Neural progenitor cell (in vitro differentiated cells): Measurements from ENCODE around the gene RTKN. TPM values are rescaled to one million over a fixed set of nuclear protein-coding genes. Genes with fewer than 3 reads are reported as not detected.

Source experiments
- DNase-seq: peaks from one replicate; pipeline ENCODE4 v3.0.0-alpha.2; 2016; ENCODE audit warnings: low spot score
- H2AFZ ChIP-seq: fragments of 200-600 bp; sonication (generic); replicated peaks from 2 replicates; pipeline ENCODE4 v1.6.1; 2016; ENCODE audit warnings: antibody characterized with exemption
- H3F3A ChIP-seq: fragments of 200-600 bp; sonication (generic); 2 replicates; pipeline ENCODE4 v1.6.1; 2016; ENCODE audit warnings: antibody characterized with exemption, low read depth
- H3K27ac ChIP-seq: fragments of 200-600 bp; sonication (generic); 2 replicates; pipeline ENCODE4 v1.5.1; 2016; ENCODE audit warnings: mild to moderate bottlenecking
- H3K27me3 ChIP-seq: fragments of 200-600 bp; sonication (generic); 2 replicates; pipeline ENCODE4 v1.6.1; 2016; ENCODE audit warnings: mild to moderate bottlenecking, moderate library complexity
- H3K36me3 ChIP-seq: fragments of 200-600 bp; sonication (generic); 2 replicates; pipeline ENCODE4 v1.5.1; 2016
- H3K4me1 ChIP-seq: fragments of 200-600 bp; sonication (generic); 2 replicates; pipeline ENCODE4 v1.6.1; 2016; ENCODE audit warnings: mixed run types
- H3K4me2 ChIP-seq: fragments of 200-600 bp; sonication (generic); 2 replicates; pipeline ENCODE4 v1.6.1; 2016
- H3K4me3 ChIP-seq: fragments of 200-600 bp; sonication (generic); 2 replicates; pipeline ENCODE4 v1.5.1; 2016
- H3K79me2 ChIP-seq: fragments of 200-600 bp; sonication (generic); 2 replicates; pipeline ENCODE4 v1.6.1; 2016; ENCODE audit warnings: low read depth
- H3K9ac ChIP-seq: fragments of 200-600 bp; sonication (generic); 2 replicates; pipeline ENCODE4 v1.6.1; 2016
- H3K9me3 ChIP-seq: fragments of 200-600 bp; sonication (generic); 2 replicates; pipeline ENCODE4 v1.5.1; 2016; ENCODE audit warnings: low read depth
- H4K20me1 ChIP-seq: fragments of 200-600 bp; sonication (generic); 2 replicates; pipeline ENCODE4 v1.6.1; 2016; ENCODE audit warnings: low read depth
- H3K27ac Mint-ChIP-seq: 3 replicates; pipeline ENCODE4 v1.8.0; 2021; ENCODE audit warnings: mixed read lengths
- H3K27me3 Mint-ChIP-seq: 2 replicates; pipeline ENCODE4 v1.8.0; 2022; ENCODE audit warnings: low read depth, mild to moderate bottlenecking, inconsistent platforms, moderate library complexity, mixed read lengths; ENCODE audit not compliant: insufficient read depth
- H3K36me3 Mint-ChIP-seq: 3 replicates; pipeline ENCODE4 v1.8.0; 2021; ENCODE audit warnings: mixed read lengths
- H3K4me1 Mint-ChIP-seq: 3 replicates; pipeline ENCODE4 v1.8.0; 2021; ENCODE audit warnings: mixed read lengths
- H3K4me3 Mint-ChIP-seq: 3 replicates; pipeline ENCODE4 v1.8.0; 2021; ENCODE audit warnings: mild to moderate bottlenecking, moderate library complexity, mixed read lengths
- H3K9me3 Mint-ChIP-seq: 3 replicates; pipeline ENCODE4 v1.8.0; 2020; ENCODE audit warnings: mixed read lengths
- CTCF ChIP-seq: fragments of 200-600 bp; sonication (generic); IDR thresholded peaks from 2 replicates; pipeline ENCODE4 v1.5.1; 2017; ENCODE audit warnings: antibody characterized with exemption, mild to moderate bottlenecking
- EZH2 ChIP-seq: fragments of 200-600 bp; sonication (generic); IDR thresholded peaks from 2 replicates; pipeline ENCODE4 v1.6.1; 2017; ENCODE audit warnings: antibody characterized with exemption, mild to moderate bottlenecking, moderate library complexity
- EZH2phosphoT487 ChIP-seq: fragments of 200-600 bp; sonication (generic); IDR thresholded peaks from 2 replicates; pipeline ENCODE4 v1.6.1; 2017; ENCODE audit warnings: antibody characterized with exemption
- total RNA-seq: library from RNA; depleted of rRNA; stranded (reverse); fragments of >200 nt; gene quantifications from 2 replicates; pipeline ENCODE4 v1.2.3, GENCODE V29; 2015; ENCODE audit warnings: low replicate concordance

RTKN gene
- total RNA-seq, 1 donor from 2014 or later, result 11.4 TPM

DNA sequence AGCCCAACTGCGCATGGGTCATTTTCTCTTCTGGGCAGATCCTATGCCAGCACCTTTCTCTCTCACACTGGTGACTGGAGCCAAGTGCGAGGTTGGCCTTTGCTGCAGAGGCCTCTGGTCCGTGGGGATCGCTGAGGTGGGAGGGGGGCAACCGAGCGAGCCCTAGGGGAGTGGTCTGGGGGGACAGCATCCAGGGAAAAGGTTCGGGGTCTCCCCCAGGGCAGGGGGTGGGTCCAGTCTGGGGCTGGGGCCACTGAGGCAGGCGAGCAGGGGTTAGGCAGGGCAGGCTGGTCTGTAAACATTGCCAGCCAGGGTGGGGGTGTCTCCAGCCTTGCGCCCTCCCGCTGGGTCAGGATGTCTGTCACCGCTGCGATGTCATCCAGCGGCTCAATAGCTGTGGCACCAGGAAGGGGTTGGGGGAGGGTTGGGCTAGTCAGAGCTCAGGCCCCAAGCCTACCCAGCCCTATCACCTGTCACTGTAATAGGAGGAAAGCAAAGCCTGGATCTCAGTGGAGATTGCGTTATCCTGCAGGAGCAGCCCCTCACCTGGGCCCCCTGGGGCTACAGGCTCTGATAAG lies 15.5 kb downstream of the RTKN start:
- Mint-ChIP-seq H3K27ac (peak overlapping the region; percentile 60), H3K9me3 (no peaks in the 10 kb centered on the region), H3K36me3 (peaks cover 39% of the 10 kb centered on the region), H3K27me3 (peaks cover 12% of the 10 kb centered on the region), H3K4me3 (no peak overlapping the region), H3K4me1 (peaks cover 24% of the 10 kb centered on the region)
- DNase-seq, result no peak
- peaks cover 24% of the 10 kb centered on the region for H4K20me1 ChIP-seq
- H3K9ac ChIP-seq, result no peak overlapping the region
- no peak overlapping the region for H3K27ac ChIP-seq
- no peak overlapping the region for H2AFZ ChIP-seq
- no peaks in the 10 kb centered on the region for H3K9me3 ChIP-seq
- H3F3A ChIP-seq, result peaks cover 27% of the 10 kb centered on the region
- no peak overlapping the region for H3K4me3 ChIP-seq
- no peaks in the 10 kb centered on the region for H3K4me1 ChIP-seq
- peaks cover 16% of the 10 kb centered on the region for H3K79me2 ChIP-seq
- H3K27me3 ChIP-seq, result no peaks in the 10 kb centered on the region
- H3K36me3 ChIP-seq, result no peaks in the 10 kb centered on the region
- no peak overlapping the region for H3K4me2 ChIP-seq
- no peak for TF ChIP-seq EZH2phosphoT487

- no peaks in the 10 kb centered on the region for H3K9me3 Mint-ChIP-seq
- no peak overlapping the region for H3K4me2 ChIP-seq
- H3K4me1 Mint-ChIP-seq, result peaks cover 27% of the 10 kb centered on the region
- H2AFZ ChIP-seq, result no peak overlapping the region
- DNase-seq, result no peak
- H3K9me3 ChIP-seq, result no peaks in the 10 kb centered on the region
- peak overlapping the region; percentile 60 for H3K27ac Mint-ChIP-seq
- H4K20me1 ChIP-seq, result peaks cover 24% of the 10 kb centered on the region
- peaks cover 16% of the 10 kb centered on the region for H3K79me2 ChIP-seq
- H3K27me3 ChIP-seq, result peaks cover under 1% of the 10 kb centered on the region
- H3K36me3 ChIP-seq, result no peaks in the 10 kb centered on the region
- H3K27me3 Mint-ChIP-seq, result peaks cover 12% of the 10 kb centered on the region
- peaks cover 39% of the 10 kb centered on the region for H3K36me3 Mint-ChIP-seq
- no peak overlapping the region for H3K27ac ChIP-seq
- peak overlapping the region; percentile 53 for H3K4me3 Mint-ChIP-seq
- TF ChIP-seq CTCF (no peak), EZH2phosphoT487 (no peak), EZH2 (no peak)
- peaks cover 33% of the 10 kb centered on the region for H3F3A ChIP-seq
- H3K4me3 ChIP-seq, result no peak overlapping the region
- H3K9ac ChIP-seq, result no peak overlapping the region
- no peaks in the 10 kb centered on the region for H3K4me1 ChIP-seq
Observed at GRCh38 chr2:74425523-74425922, 16.2 kb downstream of the RTKN start.

GRCh38 chr2:74424995-74425406 lies 16.7 kb downstream of the RTKN start:
- H3K27ac Mint-ChIP-seq, result no peak overlapping the region
- peaks cover 28% of the 10 kb centered on the region for H3K4me1 Mint-ChIP-seq
- no peak overlapping the region for H3K9ac ChIP-seq
- H3F3A ChIP-seq, result peaks cover 37% of the 10 kb centered on the region
- no peak overlapping the region for H3K27ac ChIP-seq
- no peaks in the 10 kb centered on the region for H3K4me1 ChIP-seq
- H2AFZ ChIP-seq, result no peak overlapping the region
- H3K36me3 ChIP-seq, result no peaks in the 10 kb centered on the region
- H3K4me3 ChIP-seq, result no peak overlapping the region
- peaks cover 12% of the 10 kb centered on the region for H3K27me3 Mint-ChIP-seq
- no peak overlapping the region for H3K4me2 ChIP-seq
- TF ChIP-seq CTCF (no peak), EZH2phosphoT487 (no peak), EZH2 (no peak)
- H3K27me3 ChIP-seq, result peaks cover 6% of the 10 kb centered on the region
- H4K20me1 ChIP-seq, result peaks cover 24% of the 10 kb centered on the region
- no peak for DNase-seq
- H3K79me2 ChIP-seq, result peaks cover 16% of the 10 kb centered on the region
- H3K36me3 Mint-ChIP-seq, result peaks cover 35% of the 10 kb centered on the region
- H3K9me3 ChIP-seq, result no peaks in the 10 kb centered on the region
- H3K9me3 Mint-ChIP-seq, result no peaks in the 10 kb centered on the region
- H3K4me3 Mint-ChIP-seq, result no peak overlapping the region
